ENCODE data around the gene SLC22A4. TPM values are rescaled to one million over a fixed set of nuclear protein-coding genes. Genes with fewer than 3 reads are reported as not detected.

SLC22A4 gene
- polyA plus RNA-seq, 1 donor (not counting 4 experiments of a cell fraction or from before 2014, with no cell fraction given), result 1.4 TPM

DNA sequence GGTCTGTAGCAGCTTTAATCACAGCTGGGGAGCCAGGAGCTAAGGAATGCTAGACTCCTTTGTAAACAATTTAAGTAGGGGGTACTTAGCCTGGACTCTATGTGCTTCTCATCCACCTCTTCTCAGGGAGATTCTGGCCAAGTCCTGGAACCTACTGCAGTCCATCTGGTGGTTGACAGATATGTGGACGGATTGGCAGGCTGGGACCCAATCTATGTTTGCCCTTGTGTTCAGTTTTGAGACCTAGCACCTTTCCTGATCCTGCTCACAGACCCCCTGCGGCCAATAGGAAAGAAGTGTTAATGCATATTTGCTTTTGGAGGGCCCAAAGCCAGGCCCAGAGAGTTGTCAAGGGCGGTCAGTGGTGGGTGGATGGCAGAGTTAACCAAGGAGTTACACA is 81.8 kb downstream of the SLC22A4 start:
- peaks cover 7 to 10% of the 10 kb centered on the region in 2 experiments for H3K36me3 ChIP-seq (ENCODE audit: control insufficient read depth in 2 of 2, extremely low read depth in 1 of 2, insufficient read depth in 2 of 2, low read length in 2 of 2)
- H4K20me1 ChIP-seq (ENCODE audit: control insufficient read depth, extremely low read depth, insufficient read depth, low read length), result no peaks in the 10 kb centered on the region
- H3K27ac ChIP-seq (ENCODE audit: control insufficient read depth, insufficient read depth, low read length), result no peak overlapping the region
- no peak overlapping the region for H3K4me3 ChIP-seq (ENCODE audit: control insufficient read depth in 2 of 3, extremely low read depth in 1 of 3, insufficient read depth in 2 of 3, low read depth in 1 of 3, low read length in 3 of 3)
- H3K4me1 ChIP-seq (ENCODE audit: control insufficient read depth, extremely low read depth, insufficient read depth, low read length), result peaks cover 35% of the 10 kb centered on the region
- no peaks in the 10 kb centered on the region for H3K27me3 ChIP-seq (ENCODE audit: control insufficient read depth, extremely low read depth, insufficient read depth, low read length)
- FAIRE-seq, result no peak
- dilution Hi-C loops (cut with MboI; ENCODE audit: extremely low pct_ligation_motif_present, low sequenced_read_pairs), result no loop called here
- DNase-seq (ENCODE audit: low read depth, low spot score), result no peak
- no peak overlapping the region for H3K4me2 ChIP-seq (ENCODE audit: control insufficient read depth, extremely low read depth, insufficient read depth, low read depth, low read length)
- peaks cover 2% of the 10 kb centered on the region for H3K9me1 ChIP-seq (ENCODE audit: control insufficient read depth, extremely low read depth, insufficient read depth, low read length)
- no peaks in the 10 kb centered on the region for H3K9me3 ChIP-seq (ENCODE audit: control insufficient read depth, low read depth, low read length)
- no peak overlapping the region for H2AFZ ChIP-seq (ENCODE audit: control insufficient read depth, low read length)
- no peak for TF ChIP-seq EZH2 (IDR thresholded peaks at IDR 0.05; ENCODE audit: low read length)
- TF ChIP-seq, protein P1, sequence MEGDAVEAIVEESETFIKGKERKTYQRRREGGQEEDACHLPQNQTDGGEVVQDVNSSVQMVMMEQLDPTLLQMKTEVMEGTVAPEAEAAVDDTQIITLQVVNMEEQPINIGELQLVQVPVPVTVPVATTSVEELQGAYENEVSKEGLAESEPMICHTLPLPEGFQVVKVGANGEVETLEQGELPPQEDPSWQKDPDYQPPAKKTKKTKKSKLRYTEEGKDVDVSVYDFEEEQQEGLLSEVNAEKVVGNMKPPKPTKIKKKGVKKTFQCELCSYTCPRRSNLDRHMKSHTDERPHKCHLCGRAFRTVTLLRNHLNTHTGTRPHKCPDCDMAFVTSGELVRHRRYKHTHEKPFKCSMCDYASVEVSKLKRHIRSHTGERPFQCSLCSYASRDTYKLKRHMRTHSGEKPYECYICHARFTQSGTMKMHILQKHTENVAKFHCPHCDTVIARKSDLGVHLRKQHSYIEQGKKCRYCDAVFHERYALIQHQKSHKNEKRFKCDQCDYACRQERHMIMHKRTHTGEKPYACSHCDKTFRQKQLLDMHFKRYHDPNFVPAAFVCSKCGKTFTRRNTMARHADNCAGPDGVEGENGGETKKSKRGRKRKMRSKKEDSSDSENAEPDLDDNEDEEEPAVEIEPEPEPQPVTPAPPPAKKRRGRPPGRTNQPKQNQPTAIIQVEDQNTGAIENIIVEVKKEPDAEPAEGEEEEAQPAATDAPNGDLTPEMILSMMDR (optimal IDR thresholded peaks at IDR 0.05 in 1 of 3, IDR thresholded peaks at IDR 0.05 in 1 of 3, conservative IDR thresholded peaks at IDR 0.05 in 1 of 3; ENCODE audit: extremely low read depth in 1 of 3, insufficient read depth in 2 of 3, low read length in 3 of 3), result no peak
- no peak overlapping the region for H3K9ac ChIP-seq (ENCODE audit: control insufficient read depth, extremely low read depth, insufficient read depth, low read length)
- H3K79me2 ChIP-seq (ENCODE audit: control insufficient read depth, insufficient read depth, low read length), result peaks cover 36% of the 10 kb centered on the region

GRCh38 chr5:132376694-132377641 is 82.8 kb downstream of the SLC22A4 start:
- H3K4me1 ChIP-seq (ENCODE audit: control insufficient read depth, extremely low read depth, insufficient read depth, low read length), result peaks cover 34% of the 10 kb centered on the region
- peaks cover 10 to 11% of the 10 kb centered on the region in 2 experiments for H3K36me3 ChIP-seq (ENCODE audit: control insufficient read depth in 2 of 2, extremely low read depth in 1 of 2, insufficient read depth in 2 of 2, low read length in 2 of 2)
- no peaks in the 10 kb centered on the region for H3K9me3 ChIP-seq (ENCODE audit: control insufficient read depth, low read depth, low read length)
- no peaks in the 10 kb centered on the region for H4K20me1 ChIP-seq (ENCODE audit: control insufficient read depth, extremely low read depth, insufficient read depth, low read length)
- H3K27me3 ChIP-seq (ENCODE audit: control insufficient read depth, extremely low read depth, insufficient read depth, low read length), result no peaks in the 10 kb centered on the region
- H3K27ac ChIP-seq (ENCODE audit: control insufficient read depth, insufficient read depth, low read length), result no peak overlapping the region
- peaks cover 27% of the 10 kb centered on the region for H3K79me2 ChIP-seq (ENCODE audit: control insufficient read depth, insufficient read depth, low read length)
- no peak for FAIRE-seq
- dilution Hi-C loops (cut with MboI; ENCODE audit: extremely low pct_ligation_motif_present, low sequenced_read_pairs), result no loop called here
- no peak for DNase-seq (ENCODE audit: low read depth, low spot score)
- H2AFZ ChIP-seq (ENCODE audit: control insufficient read depth, low read length), result no peak overlapping the region
- TF ChIP-seq, protein P1 (optimal IDR thresholded peaks at IDR 0.05 in 1 of 3, IDR thresholded peaks at IDR 0.05 in 1 of 3, conservative IDR thresholded peaks at IDR 0.05 in 1 of 3; ENCODE audit: extremely low read depth in 1 of 3, insufficient read depth in 2 of 3, low read length in 3 of 3), result no peak
- no peak for TF ChIP-seq EZH2 (IDR thresholded peaks at IDR 0.05; ENCODE audit: low read length)
- no peak overlapping the region for H3K4me3 ChIP-seq (ENCODE audit: control insufficient read depth in 2 of 3, extremely low read depth in 1 of 3, insufficient read depth in 2 of 3, low read depth in 1 of 3, low read length in 3 of 3)
- no peak overlapping the region for H3K9ac ChIP-seq (ENCODE audit: control insufficient read depth, extremely low read depth, insufficient read depth, low read length)
- peaks cover 2% of the 10 kb centered on the region for H3K9me1 ChIP-seq (ENCODE audit: control insufficient read depth, extremely low read depth, insufficient read depth, low read length)
- no peak overlapping the region for H3K4me2 ChIP-seq (ENCODE audit: control insufficient read depth, extremely low read depth, insufficient read depth, low read depth, low read length)
